ENCODE data around the gene NSD1.

NSD1 gene

GRCh38 chr5:177097016-177097985 lies 36.3 kb upstream of the NSD1 start:
- DNase-seq: no peak

GRCh38 chr5:177098120-177098469 lies 35.5 kb upstream of the NSD1 start:
- no peak for DNase-seq

GRCh38 chr5:177098470-177099141 lies 35.0 kb upstream of the NSD1 start:
- DNase-seq: no peak

- no peak for DNase-seq
Observed at GRCh38 chr5:177099422-177100093, 34.0 kb upstream of the NSD1 start.

- no peak for DNase-seq
Observed at GRCh38 chr5:177100714-177101121, 32.9 kb upstream of the NSD1 start.

GRCh38 chr5:177103523-177104253 lies 29.9 kb upstream of the NSD1 start:
- no peak for DNase-seq

GRCh38 chr5:177105691-177106476 lies 27.7 kb upstream of the NSD1 start:
- DNase-seq: no peak

GRCh38 chr5:177107159-177107558 lies 26.4 kb upstream of the NSD1 start:
- DNase-seq: no peak

GRCh38 chr5:177109810-177110209 lies 23.8 kb upstream of the NSD1 start:
- DNase-seq: no peak

- no peak for DNase-seq
Observed at GRCh38 chr5:177111720-177112394, 21.7 kb upstream of the NSD1 start.

- no peak for DNase-seq
Observed at GRCh38 chr5:177112589-177113220, 20.9 kb upstream of the NSD1 start.

- DNase-seq: peak; percentile 80
Observed at GRCh38 chr5:177113566-177114424, 19.8 kb upstream of the NSD1 start.

- no peak for DNase-seq
Observed at GRCh38 chr5:177116631-177117373, 16.8 kb upstream of the NSD1 start.

- DNase-seq: no peak
Observed at GRCh38 chr5:177117441-177118045, 16.0 kb upstream of the NSD1 start.

- no peak for DNase-seq
Observed at GRCh38 chr5:177122566-177122965, 11.0 kb upstream of the NSD1 start.

GRCh38 chr5:177123789-177124485 lies 9.6 kb upstream of the NSD1 start:
- no peak for DNase-seq

- no peak for DNase-seq
Observed at GRCh38 chr5:177124486-177124991, 9.0 kb upstream of the NSD1 start.

- DNase-seq: no peak
Observed at GRCh38 chr5:177126771-177127170, 6.8 kb upstream of the NSD1 start.
